Stimulated activated CD4-positive, alpha-beta T cell treated with anti-CD3 and anti-CD28 coated beads, Interleukin-2, amount 100 ng/mL, for 48 hours (primary cell): ENCODE measurements around the gene CFAP92.
"Not testable (repeated sequence)": the region's sequence is repeated elsewhere in the genome, so short reads cannot be mapped to it uniquely, and the experiment has no call there.

ENCODE experiments used
- DNase-seq, 2 donors: peaks; one replicate each; pipeline ENCODE4 v3.0.0-alpha.2; 2020

CFAP92 gene

DNA sequence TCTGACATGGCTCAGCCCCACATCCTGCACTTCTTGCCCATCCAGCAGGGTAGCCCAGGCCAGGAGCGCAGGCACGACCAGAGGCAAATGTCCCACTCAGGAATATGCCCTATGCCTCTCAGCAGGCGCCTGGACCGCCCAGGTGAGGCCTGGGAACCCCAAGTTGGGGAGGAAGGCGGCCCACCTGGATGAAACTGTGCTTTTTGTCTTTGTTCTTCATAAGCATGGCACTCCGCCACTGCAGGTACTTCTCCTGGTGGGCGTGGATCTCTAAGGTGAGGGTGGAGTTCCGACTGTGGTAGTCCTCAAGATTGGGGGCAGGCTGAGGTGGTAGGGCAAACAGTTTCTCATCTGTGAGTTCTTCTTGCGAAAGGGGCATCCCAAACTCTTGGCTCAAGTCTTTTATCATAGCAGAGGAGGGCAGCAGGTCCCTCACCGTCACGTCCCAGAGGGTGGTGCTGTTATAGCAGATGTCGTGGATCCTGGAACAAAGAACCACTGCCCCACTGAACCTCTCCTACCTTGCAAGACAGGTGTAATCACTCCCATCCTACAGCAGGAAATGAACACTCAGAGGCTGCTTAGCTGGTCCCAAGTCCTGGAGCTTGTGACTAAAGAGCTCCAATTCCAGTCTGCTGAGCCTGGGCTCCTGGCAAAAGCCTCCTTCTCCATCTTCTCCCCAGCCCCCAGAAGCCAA is 61.2 kb downstream of the CFAP92 start:
- no peak for DNase-seq

GRCh38 chr3:128931046-128931445 is 62.8 kb downstream of the CFAP92 start:
- DNase-seq = no peak

- DNase-seq = no peak
These were observed 64.5 kb downstream of the CFAP92 start for GRCh38 chr3:128929364-128929763.

GRCh38 chr3:128923986-128924385 is 69.9 kb downstream of the CFAP92 start:
- not testable (repeated sequence) for DNase-seq

DNA sequence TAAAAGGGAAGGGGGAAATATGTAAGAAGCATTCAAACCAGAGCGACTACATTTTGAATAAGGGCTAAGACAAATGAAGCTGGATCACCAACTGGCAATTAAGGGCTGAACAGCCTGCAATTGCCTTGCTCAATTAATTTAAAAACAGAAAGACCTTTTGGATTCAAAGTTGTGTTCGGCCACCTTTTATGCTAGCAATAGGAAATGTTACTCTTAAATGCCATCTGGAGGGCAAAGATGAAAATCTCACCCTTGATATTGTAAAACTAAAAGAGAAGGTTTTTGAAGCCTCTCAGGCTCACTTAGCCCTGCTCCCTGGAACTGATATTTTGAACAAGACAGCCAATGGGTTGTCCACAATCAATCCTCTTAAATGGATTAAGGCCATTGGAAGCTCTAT is 70.3 kb downstream of the CFAP92 start:
- no peak for DNase-seq

DNA sequence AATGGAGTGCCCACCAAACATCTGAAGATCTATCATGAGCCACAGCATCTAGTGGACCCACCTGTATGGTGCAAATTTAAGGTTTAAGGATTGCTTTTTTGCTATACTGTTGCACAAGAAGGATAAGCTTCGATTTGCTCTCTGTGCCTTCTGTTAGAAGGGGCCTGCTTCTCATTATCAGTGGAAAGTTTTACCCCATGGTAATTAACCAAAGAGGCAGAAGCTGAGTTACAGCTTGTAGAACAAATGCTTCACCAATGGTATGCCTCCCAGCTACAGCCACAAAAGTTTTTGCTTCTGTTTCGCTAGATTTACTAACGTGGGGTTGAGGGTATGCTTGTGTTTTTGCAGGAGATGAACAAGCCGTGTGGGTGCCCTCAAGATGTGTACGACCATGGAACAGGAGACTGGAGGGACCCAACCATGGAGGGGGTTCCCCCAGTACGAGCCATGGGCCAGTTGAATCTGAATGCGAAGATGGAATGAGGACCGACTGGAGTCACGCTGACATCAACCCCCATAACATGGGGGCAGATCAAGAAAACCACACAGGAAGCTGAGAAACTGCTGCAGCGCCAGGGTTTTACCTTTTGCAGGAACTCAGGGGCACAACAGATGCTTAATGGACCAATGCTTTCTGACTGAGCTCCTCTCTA is 70.9 kb downstream of the CFAP92 start:
- DNase-seq = peak; percentile 37

DNA sequence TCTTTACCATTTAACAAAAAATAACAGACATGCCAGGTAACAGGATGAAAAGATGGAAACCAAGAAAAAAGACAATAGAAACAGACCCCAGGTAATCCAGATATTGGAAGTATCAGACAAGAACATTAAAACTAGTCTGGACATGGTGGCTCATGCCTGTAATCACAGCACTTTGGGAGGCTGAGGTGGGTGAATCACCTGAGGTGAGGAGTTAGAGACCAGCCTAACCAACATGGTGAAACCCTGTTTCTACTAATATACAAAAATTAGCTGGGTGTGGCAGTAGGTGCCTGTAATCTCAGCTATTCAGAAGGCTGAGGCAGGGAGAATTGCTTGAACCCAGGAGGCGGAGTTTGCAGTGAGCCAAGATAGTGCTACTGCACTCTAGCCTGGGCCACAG is 73.9 kb downstream of the CFAP92 start:
- no peak for DNase-seq

- no peak for DNase-seq
These were observed 76.6 kb downstream of the CFAP92 start for GRCh38 chr3:128917291-128917690.

DNA sequence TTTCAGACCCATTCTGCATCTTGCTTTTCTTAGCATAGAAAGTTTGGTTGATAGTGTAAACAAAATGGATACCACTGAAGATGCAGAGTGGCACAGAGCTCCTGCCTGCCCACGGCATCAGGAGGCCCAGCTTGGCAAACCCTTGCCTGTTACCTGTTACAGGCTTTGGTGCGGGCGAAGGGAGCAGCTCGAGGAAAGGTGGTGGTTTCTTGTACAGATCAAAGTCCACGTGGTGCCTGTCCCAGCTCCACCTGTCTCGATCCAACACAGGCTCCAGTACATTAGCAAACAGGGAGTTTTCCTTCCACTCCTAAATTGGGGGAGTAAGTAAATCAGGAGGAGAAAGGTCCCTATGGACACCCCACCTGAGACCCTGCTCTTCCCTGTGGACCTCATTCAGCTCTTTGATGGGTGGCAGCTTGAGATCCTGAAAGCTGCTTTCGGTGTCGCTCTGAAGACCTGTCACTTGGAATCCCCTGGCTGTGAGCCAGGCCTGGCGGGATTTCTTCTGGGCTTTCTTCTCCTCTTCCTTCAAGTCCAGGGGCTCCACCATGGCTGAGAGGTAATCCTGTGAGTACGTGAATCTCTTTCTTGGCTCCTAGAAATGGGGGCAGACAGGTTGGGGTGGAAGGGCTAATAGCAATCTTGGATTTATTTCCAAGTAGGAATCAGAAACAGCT is 78.8 kb downstream of the CFAP92 start:
- DNase-seq = no peak

DNA sequence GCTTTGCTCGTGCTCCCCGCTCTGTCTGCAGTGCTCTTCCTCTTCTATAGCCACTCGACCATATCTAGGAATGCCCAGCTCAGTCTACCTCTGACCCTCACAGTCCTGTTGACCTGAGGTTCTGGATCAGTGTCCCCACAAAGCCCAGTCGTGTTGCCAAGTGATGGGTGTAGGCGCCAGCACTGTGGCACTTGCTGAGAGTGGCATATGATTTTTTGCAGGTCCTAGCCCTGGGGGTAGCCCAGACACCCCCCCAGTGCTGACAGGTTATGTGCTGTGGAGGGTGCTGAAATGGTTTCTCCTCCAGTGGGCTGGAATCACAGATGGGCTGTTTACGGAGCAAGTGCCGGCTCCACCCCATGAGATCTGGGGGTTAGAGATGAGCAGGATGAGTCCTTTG is 82.0 kb downstream of the CFAP92 start:
- no peak for DNase-seq

- DNase-seq = no peak
These were observed 83.9 kb downstream of the CFAP92 start for GRCh38 chr3:128910006-128910405.

GRCh38 chr3:128908951-128909350 is 84.9 kb downstream of the CFAP92 start:
- DNase-seq = no peak

DNA sequence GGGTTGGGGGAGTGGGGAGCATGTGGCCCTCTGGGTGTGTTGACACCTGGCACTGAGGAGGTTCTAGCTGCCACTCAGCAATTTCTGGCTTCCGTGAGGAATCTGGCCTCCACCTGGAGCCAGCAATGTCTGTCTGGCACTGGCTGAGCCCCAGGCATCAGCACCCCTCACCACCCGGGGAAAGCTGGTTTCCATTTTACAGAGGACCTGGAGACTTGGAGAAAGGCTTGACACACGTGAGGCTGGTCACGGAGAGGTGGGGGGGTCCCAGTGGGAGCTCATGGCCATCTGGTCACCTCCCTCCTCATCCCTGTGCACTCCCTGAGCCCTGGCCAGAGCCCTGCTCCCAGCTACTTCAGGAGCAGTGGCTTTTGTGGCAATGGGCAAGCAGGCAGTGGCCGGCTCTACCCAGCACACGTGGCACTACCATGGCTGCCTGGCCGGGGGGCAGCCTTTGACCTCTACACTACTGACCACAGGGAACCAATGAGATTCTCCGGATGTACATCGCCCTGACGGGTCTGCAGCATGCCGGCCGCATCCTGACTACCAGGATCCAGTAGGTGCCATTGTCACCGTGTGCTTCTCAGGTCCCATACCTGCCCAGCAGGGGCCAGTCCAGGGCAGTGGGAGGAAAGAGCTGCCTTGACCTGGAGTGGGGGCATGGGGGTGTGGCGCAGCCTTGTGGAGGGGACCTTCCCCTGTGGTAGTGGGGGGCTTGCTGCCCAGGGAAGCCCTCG is 86.0 kb downstream of the CFAP92 start:
- DNase-seq = no peak

GRCh38 chr3:128906804-128907525 is 86.9 kb downstream of the CFAP92 start:
- no peak for DNase-seq

DNA sequence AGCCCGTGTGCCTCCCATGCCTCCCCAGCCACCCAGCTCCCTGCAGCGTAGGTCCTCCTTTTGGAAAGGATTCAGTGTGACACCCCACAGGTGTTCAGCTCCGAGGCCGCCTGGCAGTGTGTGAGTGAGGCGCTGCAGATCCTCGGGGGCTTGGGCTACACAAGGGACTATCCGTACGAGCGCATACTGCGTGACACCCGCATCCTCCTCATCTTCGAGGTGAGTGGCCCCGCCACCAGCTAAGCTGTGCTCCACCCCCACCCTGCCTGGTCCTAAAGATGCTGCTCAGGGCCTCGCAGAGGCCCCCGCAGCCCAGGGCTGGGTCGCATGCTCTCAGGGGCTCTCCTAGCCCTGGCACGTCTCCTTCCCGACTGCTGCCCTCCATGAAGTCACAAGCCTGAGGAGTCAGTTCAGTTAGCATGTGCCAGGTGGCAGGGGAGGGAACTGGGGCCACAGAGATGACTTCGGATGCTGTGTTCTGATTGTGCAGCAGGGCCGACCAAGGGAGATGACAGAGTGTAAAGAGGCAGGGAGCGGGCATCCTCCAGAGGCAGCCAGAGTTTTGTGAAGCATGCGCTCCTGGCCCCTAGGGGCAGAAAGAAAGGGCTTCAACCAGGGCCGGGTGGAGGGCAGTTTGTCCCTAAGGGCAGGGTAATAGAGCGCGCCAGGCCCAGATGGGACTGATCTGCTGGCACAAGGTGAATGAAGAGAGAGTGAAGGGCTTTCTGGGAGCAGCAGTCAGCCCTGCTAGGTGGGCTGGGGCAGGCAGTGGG is 87.7 kb downstream of the CFAP92 start:
- DNase-seq = no peak

GRCh38 chr3:128903501-128903900 is 90.4 kb downstream of the CFAP92 start:
- no peak for DNase-seq

- no peak for DNase-seq
These were observed 91.5 kb downstream of the CFAP92 start for GRCh38 chr3:128902426-128902825.

DNA sequence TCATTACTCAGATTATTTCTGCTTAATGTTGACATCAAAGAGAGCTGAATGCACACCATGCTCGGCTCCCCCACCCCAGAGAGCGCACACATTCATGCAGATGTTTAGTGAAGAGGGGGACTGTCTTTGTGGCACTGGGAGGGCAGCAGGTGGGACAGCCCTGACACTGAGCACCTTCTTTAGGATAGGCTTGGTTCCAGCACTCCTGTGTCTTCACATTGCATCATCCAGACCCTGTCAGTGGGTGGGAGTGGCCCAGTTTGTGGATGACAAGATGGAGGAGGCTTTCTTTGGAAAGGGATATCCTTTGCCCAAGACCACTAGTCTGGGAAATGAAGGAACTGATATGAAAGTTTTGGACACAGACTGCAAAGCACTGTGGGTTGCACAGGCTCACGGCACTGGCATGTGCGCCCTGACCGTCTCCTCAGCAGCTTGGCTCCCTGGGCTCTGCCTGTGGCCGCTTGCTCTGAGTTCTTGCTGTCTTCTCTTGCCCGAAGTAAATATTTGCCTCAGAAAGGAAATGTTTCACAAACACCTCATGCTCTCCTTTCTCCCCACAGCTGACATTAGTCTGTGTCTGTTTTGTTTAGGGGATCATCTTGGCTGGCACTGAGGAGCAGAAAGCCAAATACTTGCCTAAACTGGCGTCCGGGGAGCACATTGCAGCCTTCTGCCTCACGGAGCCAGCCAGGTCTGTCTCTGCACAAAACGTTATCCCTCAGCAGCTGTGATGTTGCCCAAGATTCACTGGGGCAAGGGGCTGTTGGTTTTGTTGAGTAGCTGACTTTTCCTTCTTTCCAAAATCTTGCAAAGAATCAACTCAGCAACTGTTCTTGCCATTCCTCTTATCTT is 97.8 kb downstream of the CFAP92 start:
- no peak for DNase-seq

GRCh38 chr3:128889139-128889894 is 104.6 kb downstream of the CFAP92 start:
- DNase-seq = no peak

DNA sequence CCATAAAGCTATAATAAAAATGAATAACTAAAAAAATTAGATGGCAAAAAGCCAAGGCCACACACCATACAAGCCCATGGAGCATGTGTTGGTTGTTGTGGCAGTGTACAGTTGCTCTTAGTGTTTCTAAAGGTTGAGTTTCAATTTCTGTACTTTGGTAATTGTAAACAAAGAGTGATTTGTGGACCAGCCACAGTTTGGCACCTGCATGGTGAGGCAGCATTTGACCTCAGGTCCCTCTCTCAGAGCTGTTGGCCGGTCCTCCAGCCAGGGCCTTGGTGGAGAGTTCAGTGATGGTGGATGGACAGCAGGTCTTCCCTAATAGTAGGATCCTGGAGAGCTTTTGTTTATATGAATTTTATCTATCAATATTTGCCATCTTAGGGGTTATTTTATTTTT is 108.9 kb downstream of the CFAP92 start:
- no peak for DNase-seq
